ENCODE data around the gene SPHK2. TPM values are rescaled to one million over a fixed set of nuclear protein-coding genes. Genes with fewer than 3 reads are reported as not detected.

Gene SPHK2
- total RNA-seq, 1 donor from 2014 or later, result 7.2 TPM

- peak overlapping the region; percentile 38 for H3K4me3 Mint-ChIP-seq
Measured at GRCh38 chr19:48608798-48609263, 10.5 kb upstream of the SPHK2 start.

GRCh38 chr19:48609571-48610108, 9.7 kb upstream of the SPHK2 start:
- Histone ChIP-seq H4K20me1 (ENCODE audit: low read depth) (peaks cover 5% of the 10 kb centered on the region), H3K27ac (no peak overlapping the region), H3K27me3 (no peaks in the 10 kb centered on the region), H3K4me1 (peaks cover 13% of the 10 kb centered on the region), H3K9ac (no peak overlapping the region), H3K9me3 (ENCODE audit: low read depth) (no peaks in the 10 kb centered on the region), H3K79me2 (ENCODE audit: low read depth) (no peaks in the 10 kb centered on the region), H2AFZ (replicated peaks) (no peak overlapping the region), H3K4me3 (no peak overlapping the region), H3F3A (ENCODE audit: low read depth) (peaks cover 11% of the 10 kb centered on the region), H3K36me3 (no peaks in the 10 kb centered on the region), H3K4me2 (no peak overlapping the region)
- no peaks in the 10 kb centered on the region for H3K36me3 Mint-ChIP-seq
- H3K9me3 Mint-ChIP-seq, result no peaks in the 10 kb centered on the region
- no peak overlapping the region for H3K4me3 Mint-ChIP-seq
- no peak for DNase-seq (ENCODE audit: low spot score)
- peaks cover 2% of the 10 kb centered on the region for H3K27me3 Mint-ChIP-seq (ENCODE audit: insufficient read depth, low read depth)
- no peak overlapping the region for H3K27ac Mint-ChIP-seq
- TF ChIP-seq, protein P1, sequence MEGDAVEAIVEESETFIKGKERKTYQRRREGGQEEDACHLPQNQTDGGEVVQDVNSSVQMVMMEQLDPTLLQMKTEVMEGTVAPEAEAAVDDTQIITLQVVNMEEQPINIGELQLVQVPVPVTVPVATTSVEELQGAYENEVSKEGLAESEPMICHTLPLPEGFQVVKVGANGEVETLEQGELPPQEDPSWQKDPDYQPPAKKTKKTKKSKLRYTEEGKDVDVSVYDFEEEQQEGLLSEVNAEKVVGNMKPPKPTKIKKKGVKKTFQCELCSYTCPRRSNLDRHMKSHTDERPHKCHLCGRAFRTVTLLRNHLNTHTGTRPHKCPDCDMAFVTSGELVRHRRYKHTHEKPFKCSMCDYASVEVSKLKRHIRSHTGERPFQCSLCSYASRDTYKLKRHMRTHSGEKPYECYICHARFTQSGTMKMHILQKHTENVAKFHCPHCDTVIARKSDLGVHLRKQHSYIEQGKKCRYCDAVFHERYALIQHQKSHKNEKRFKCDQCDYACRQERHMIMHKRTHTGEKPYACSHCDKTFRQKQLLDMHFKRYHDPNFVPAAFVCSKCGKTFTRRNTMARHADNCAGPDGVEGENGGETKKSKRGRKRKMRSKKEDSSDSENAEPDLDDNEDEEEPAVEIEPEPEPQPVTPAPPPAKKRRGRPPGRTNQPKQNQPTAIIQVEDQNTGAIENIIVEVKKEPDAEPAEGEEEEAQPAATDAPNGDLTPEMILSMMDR (IDR thresholded peaks at IDR 0.05), result no peak
- no peak for TF ChIP-seq EZH2 (IDR thresholded peaks at IDR 0.05)
- no peak for TF ChIP-seq EZH2phosphoT487 (IDR thresholded peaks at IDR 0.05)
- peaks cover 9% of the 10 kb centered on the region for H3K4me1 Mint-ChIP-seq

More at GRCh38 chr19:48608798-48609263, 10.5 kb upstream of the SPHK2 start:
- no peak for TF ChIP-seq EZH2phosphoT487 (IDR thresholded peaks at IDR 0.05)
- TF ChIP-seq, protein P1 (IDR thresholded peaks at IDR 0.05), result peak; percentile 65
- no peaks in the 10 kb centered on the region for H3K9me3 Mint-ChIP-seq
- peaks cover 5% of the 10 kb centered on the region for H3K4me1 ChIP-seq
- H3K4me1 Mint-ChIP-seq, result peaks cover 4% of the 10 kb centered on the region
- no peak overlapping the region for H3K9ac ChIP-seq
- no peaks in the 10 kb centered on the region for H4K20me1 ChIP-seq (ENCODE audit: low read depth)
- DNase-seq (ENCODE audit: low spot score), result peak; percentile 68
- peak overlapping the region; percentile 93 for H3K27ac Mint-ChIP-seq
- no peak overlapping the region for H3K4me2 ChIP-seq
- H3K9me3 ChIP-seq (ENCODE audit: low read depth), result no peaks in the 10 kb centered on the region
- H3K79me2 ChIP-seq (ENCODE audit: low read depth), result no peaks in the 10 kb centered on the region
- no peak overlapping the region for H3K27ac ChIP-seq
- H3K27me3 ChIP-seq, result no peaks in the 10 kb centered on the region
- no peaks in the 10 kb centered on the region for H3K36me3 Mint-ChIP-seq
- no peaks in the 10 kb centered on the region for H3K27me3 Mint-ChIP-seq (ENCODE audit: insufficient read depth, low read depth)
- H3K36me3 ChIP-seq, result no peaks in the 10 kb centered on the region
- peak overlapping the region; percentile 94 for H2AFZ ChIP-seq (replicated peaks)
- peaks cover 4% of the 10 kb centered on the region for H3F3A ChIP-seq (ENCODE audit: low read depth)
- H3K4me3 ChIP-seq, result no peak overlapping the region

GRCh38 chr19:48611872-48612271, 7.4 kb upstream of the SPHK2 start:
- Histone ChIP-seq H3F3A (ENCODE audit: low read depth) (peaks cover 33% of the 10 kb centered on the region), H3K4me2 (no peak overlapping the region), H3K27ac (no peak overlapping the region), H3K27me3 (no peaks in the 10 kb centered on the region), H3K4me1 (peaks cover 30% of the 10 kb centered on the region), H3K36me3 (no peaks in the 10 kb centered on the region), H2AFZ (replicated peaks) (no peak overlapping the region), H3K9me3 (ENCODE audit: low read depth) (no peaks in the 10 kb centered on the region), H3K9ac (no peak overlapping the region), H3K4me3 (no peak overlapping the region), H4K20me1 (ENCODE audit: low read depth) (peaks cover 27% of the 10 kb centered on the region), H3K79me2 (ENCODE audit: low read depth) (peaks cover 12% of the 10 kb centered on the region)
- H3K4me3 Mint-ChIP-seq, result no peak overlapping the region
- H3K9me3 Mint-ChIP-seq, result no peaks in the 10 kb centered on the region
- H3K4me1 Mint-ChIP-seq, result peaks cover 16% of the 10 kb centered on the region
- TF ChIP-seq EZH2phosphoT487 (IDR thresholded peaks at IDR 0.05), result no peak
- TF ChIP-seq, protein P1 (IDR thresholded peaks at IDR 0.05), result no peak
- TF ChIP-seq EZH2 (IDR thresholded peaks at IDR 0.05), result no peak
- peak overlapping the region; percentile 29 for H3K27ac Mint-ChIP-seq
- H3K36me3 Mint-ChIP-seq, result peaks cover 8% of the 10 kb centered on the region
- DNase-seq (ENCODE audit: low spot score), result no peak
- H3K27me3 Mint-ChIP-seq (ENCODE audit: insufficient read depth, low read depth), result peaks cover 4% of the 10 kb centered on the region
